Muscle layer of duodenum (tissue), 2 donors: ENCODE data around the gene KANSL1L.

ENCODE experiments used
- H3K27ac ChIP-seq: one replicate; pipeline ENCODE4 v1.7.0; 2013; ENCODE audit warnings: mild to moderate bottlenecking, low read length
- H3K27me3 ChIP-seq: one replicate; pipeline ENCODE4 v1.7.0; 2013; ENCODE audit warnings: low read depth, mild to moderate bottlenecking, control low read depth, low read length
- H3K36me3 ChIP-seq, 2 donors: one replicate each; pipeline ENCODE4 v1.7.0; 2013; ENCODE audit warnings: low read length in 2 of 2, control low read depth in 1 of 2, mild to moderate bottlenecking in 1 of 2; ENCODE audit not compliant: insufficient read depth in 2 of 2, control insufficient read depth in 1 of 2
- H3K4me1 ChIP-seq, 2 donors: one replicate each; pipeline ENCODE4 v1.7.0; 2013; ENCODE audit warnings: low read length in 2 of 2, mild to moderate bottlenecking in 2 of 2, control low read depth in 1 of 2, moderate library complexity in 1 of 2; ENCODE audit not compliant: insufficient read depth in 2 of 2, control insufficient read depth in 1 of 2
- H3K4me3 ChIP-seq, 2 donors: one replicate each; pipeline ENCODE4 v1.7.0; 2013; ENCODE audit warnings: low read length in 2 of 2, low read depth in 1 of 2, mild to moderate bottlenecking in 1 of 2
- H3K9me3 ChIP-seq, 2 donors: one replicate each; pipeline ENCODE4 v1.7.0; 2013; ENCODE audit warnings: low read length in 2 of 2, control low read depth in 1 of 2, mild to moderate bottlenecking in 1 of 2; ENCODE audit not compliant: control insufficient read depth in 1 of 2
- donor health status: healthy.

KANSL1L gene

DNA sequence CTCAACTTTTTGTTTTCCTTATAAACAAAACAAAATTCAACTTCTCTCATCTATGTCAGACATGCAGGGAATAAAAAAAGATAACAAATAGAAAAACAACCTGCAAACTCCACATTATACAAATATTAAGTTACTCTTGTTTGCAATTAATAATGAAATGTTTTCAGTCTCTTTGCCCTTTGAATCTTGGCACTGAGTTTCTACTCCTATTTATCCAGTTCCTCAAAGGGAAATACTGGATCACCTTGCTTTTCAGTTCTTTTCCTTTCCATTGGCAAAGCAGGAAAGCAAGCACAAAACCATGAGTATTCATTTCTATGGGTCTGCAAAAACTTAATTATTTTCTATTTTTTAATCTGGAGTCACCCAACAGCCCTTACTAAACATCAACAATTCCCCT lies 23.6 kb downstream of the KANSL1L start:
- Histone ChIP-seq H3K27ac (no peak overlapping the region), H3K36me3 (peaks cover 11 to 12% of the 10 kb centered on the region in 2 donors), H3K9me3 (no peaks in the 10 kb centered on the region), H3K4me3 (no peak overlapping the region), H3K27me3 (no peaks in the 10 kb centered on the region), H3K4me1 (peaks cover 0 to 4% of the 10 kb centered on the region in 2 donors)

DNA sequence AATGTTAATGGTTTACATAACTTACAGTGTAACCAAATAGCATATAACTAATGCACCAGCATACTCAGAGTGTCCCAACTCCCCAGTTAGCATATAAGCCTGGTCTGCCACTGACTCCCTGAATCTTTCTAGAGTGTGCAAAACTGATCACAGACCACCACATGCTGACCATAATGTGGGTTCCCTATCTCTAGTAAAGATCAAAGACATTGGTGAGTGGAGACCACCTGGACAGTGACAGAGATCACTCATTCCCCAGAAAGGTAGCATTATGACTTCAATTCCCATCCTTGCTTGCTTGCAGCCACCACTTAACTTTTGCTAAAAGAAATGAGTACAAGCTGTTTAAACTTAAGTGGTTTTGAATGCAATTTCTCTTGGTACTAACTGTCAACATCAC lies 39.0 kb downstream of the KANSL1L start:
- Histone ChIP-seq H3K27me3 (no peaks in the 10 kb centered on the region), H3K4me1 (no peaks in the 10 kb centered on the region), H3K9me3 (no peaks in the 10 kb centered on the region), H3K27ac (no peak overlapping the region), H3K36me3 (peaks cover 0 to 5% of the 10 kb centered on the region in 2 donors), H3K4me3 (no peak overlapping the region)

DNA sequence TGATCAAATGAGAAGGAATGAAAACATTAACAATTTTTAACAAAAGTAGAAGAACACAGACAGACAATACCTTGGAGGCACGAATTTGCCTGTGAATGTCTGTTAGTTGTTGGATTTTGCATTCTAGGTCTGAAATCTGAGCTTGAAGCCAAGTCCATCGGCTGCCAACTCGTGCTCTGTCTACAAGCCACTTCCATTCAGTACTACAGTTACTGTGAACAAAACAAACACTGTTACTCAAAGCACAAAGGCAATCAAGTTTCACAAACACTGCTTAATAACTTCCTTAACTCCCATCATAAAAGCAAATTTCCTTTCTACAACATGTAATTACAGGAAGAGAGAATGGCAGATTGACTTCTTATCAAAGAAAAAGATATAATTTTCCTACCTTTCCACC lies 42.2 kb downstream of the KANSL1L start:
- Histone ChIP-seq H3K4me3 (no peak overlapping the region), H3K36me3 (peaks cover 0 to 27% of the 10 kb centered on the region in 2 donors), H3K4me1 (no peaks in the 10 kb centered on the region), H3K27me3 (no peaks in the 10 kb centered on the region), H3K27ac (no peak overlapping the region), H3K9me3 (peaks cover 0 to 7% of the 10 kb centered on the region in 2 donors)

DNA sequence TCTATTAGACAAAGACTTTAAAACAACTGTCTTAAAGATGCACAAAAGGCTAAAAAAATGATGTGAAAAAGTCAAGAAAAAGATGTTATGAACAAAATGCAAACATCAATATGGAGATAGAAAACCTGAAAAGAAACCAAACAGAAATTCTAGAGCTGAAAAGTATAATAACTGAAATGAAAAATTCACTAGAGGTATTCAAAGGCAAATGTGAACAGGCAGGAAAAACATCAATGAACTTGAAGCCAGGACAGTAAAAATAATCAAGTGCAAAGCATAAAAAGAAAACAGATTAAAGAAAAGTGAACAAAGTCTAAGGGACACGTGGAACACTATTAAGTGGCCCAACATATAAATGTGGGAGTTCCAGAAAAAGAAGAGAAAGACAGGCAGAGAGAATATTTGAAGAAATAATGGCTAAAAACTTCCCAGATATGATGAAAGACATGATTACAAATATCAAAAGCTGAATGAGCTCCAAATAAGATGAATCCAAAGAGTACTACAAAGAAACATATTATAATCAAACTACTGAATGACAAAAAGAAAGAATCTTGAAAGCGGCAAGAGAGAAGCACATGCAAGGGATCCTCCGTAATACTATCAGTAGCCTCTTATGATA lies 57.5 kb downstream of the KANSL1L start:
- peaks cover 7 to 26% of the 10 kb centered on the region in 2 donors for H3K9me3 ChIP-seq

DNA sequence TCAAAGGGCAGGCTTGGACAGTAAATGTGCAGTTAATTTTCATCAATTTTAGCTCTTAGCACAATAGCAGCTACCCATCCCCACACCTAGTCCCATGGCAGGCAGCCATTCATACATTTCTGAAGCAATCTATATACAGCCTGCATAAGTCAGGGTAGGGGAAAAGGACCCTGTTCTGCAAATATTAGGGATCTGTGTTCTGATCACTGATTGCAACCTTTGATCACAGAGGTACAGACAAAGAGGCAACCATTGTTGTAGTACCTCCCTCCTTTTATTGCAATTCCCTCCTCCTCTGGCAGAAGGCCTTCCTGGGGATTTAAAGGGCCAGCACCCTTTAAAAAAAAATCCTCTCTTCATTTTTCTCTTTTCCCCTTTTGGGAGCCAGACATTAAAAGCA lies 58.3 kb downstream of the KANSL1L start:
- peaks cover 0 to 25% of the 10 kb centered on the region in 2 donors for H3K36me3 ChIP-seq
- H3K27me3 ChIP-seq, result no peaks in the 10 kb centered on the region
- peaks cover 7 to 21% of the 10 kb centered on the region in 2 donors for H3K9me3 ChIP-seq
- no peaks in the 10 kb centered on the region for H3K4me1 ChIP-seq
- no peak overlapping the region for H3K4me3 ChIP-seq
- no peak overlapping the region for H3K27ac ChIP-seq

More for the DNA sequence above, 57.5 kb downstream of the KANSL1L start:
- Histone ChIP-seq H3K36me3 (peaks cover 0 to 25% of the 10 kb centered on the region in 2 donors), H3K4me1 (no peaks in the 10 kb centered on the region), H3K27ac (no peak overlapping the region), H3K4me3 (no peak overlapping the region), H3K27me3 (no peaks in the 10 kb centered on the region)

DNA sequence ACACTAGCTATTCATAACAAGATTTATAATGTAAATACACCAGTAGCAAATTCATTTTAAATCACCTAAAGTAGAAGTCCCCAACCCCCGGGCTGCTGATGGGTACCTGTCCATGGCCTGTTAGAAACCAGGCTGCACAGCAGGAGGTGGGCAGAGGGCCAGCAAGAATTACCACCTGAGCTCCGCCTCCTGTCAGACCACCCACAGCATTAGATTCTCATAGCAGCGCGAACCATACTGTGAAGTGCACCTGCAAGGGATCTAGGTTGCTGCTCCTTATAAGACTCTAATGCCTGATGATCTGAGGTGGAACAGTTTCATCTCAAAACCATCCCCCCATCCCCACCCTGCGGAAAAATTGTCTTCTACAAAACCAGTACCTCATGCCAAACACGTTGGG lies 71.3 kb downstream of the KANSL1L start:
- no peak overlapping the region for H3K4me3 ChIP-seq
- no peaks in the 10 kb centered on the region for H3K36me3 ChIP-seq
- H3K9me3 ChIP-seq, result no peaks in the 10 kb centered on the region
- H3K4me1 ChIP-seq, result no peaks in the 10 kb centered on the region
- no peaks in the 10 kb centered on the region for H3K27me3 ChIP-seq
- H3K27ac ChIP-seq, result no peak overlapping the region

DNA sequence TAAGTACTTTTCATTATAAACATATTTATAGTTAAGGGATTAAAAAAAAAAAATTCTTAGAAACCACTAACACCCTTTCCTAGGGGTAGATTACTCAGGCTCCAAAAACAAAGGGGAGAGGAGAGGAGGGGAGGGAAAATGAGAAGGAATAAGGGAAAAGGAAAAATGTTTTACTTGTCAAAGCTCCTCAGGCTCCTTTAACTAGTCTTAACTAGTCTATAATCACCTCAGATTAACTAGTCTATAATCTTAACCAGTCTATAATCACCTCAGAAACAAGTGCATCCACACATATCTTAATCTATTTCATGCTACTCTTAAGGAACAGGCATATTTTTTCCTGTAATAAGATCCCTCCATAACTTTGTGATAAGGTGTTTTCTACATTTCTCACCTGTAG lies 76.4 kb downstream of the KANSL1L start:
- Histone ChIP-seq H3K27ac (no peak overlapping the region), H3K4me1 (no peaks in the 10 kb centered on the region), H3K4me3 (no peak overlapping the region), H3K9me3 (no peaks in the 10 kb centered on the region), H3K36me3 (no peaks in the 10 kb centered on the region), H3K27me3 (no peaks in the 10 kb centered on the region)

DNA sequence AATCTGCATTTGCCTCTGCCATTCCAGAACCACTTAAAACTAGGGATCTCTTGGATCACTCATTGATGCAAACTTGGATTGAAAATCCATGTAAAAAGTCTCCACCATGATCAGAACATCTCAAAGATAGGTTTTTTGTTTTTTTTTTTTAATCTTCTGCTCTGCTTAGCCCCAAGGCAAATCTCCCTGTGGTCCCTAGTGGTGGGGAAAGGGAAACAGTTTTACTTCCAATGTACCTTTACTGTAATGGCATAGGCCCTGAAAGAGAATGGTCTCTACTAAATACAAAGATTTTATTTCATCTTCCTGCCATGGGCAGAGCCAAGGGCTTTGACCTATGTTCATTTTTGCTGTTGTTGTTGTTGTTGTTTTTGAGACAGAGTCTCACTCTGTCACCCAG lies 78.4 kb downstream of the KANSL1L start:
- no peaks in the 10 kb centered on the region for H3K9me3 ChIP-seq
- H3K27me3 ChIP-seq, result no peaks in the 10 kb centered on the region
- H3K27ac ChIP-seq, result no peak overlapping the region
- no peak overlapping the region for H3K4me3 ChIP-seq
- no peaks in the 10 kb centered on the region for H3K4me1 ChIP-seq
- H3K36me3 ChIP-seq, result no peaks in the 10 kb centered on the region

DNA sequence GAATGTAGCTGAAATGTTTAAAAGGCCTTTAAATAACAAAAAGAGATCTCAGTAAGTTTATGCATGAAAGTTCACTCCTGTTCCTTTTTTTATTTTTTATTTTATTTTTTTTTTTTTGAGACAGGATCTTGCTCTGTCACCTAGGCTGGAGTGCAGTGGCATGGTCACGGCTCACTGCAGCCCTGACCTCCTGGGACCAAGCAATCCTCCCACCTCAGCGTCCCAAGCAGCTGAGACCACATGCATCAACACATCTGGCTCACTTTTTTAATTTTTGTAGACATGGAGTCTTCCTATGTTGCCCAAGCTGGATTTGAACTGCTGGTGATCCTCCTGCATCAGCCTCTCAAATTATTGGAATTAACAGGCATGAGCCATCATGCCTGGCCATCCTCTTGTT lies 84.3 kb downstream of the KANSL1L start:
- Histone ChIP-seq H3K4me3 (no peak overlapping the region), H3K36me3 (no peaks in the 10 kb centered on the region), H3K27me3 (no peaks in the 10 kb centered on the region), H3K4me1 (no peaks in the 10 kb centered on the region), H3K27ac (no peak overlapping the region), H3K9me3 (no peaks in the 10 kb centered on the region)

DNA sequence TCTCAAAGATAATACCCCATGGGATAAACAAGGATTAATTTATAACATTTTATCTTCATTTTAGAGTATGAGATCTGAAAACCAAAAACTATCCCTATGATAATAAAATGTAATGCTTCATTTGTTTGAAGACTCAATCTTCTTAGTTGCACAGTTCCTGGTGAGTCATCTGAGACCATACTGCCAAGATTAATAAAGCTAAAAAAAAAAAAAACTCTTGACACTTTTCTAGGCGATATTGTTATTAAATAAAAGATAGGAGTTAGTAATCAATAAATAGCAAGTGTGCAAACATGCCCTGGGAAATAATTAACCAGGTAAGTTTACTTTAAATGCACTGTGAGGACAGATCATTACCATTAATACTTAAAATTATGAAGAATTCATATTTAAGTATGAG lies 84.9 kb downstream of the KANSL1L start:
- no peak overlapping the region for H3K27ac ChIP-seq
- H3K36me3 ChIP-seq, result no peaks in the 10 kb centered on the region
- no peaks in the 10 kb centered on the region for H3K9me3 ChIP-seq
- no peak overlapping the region for H3K4me3 ChIP-seq
- H3K27me3 ChIP-seq, result no peaks in the 10 kb centered on the region
- H3K4me1 ChIP-seq, result no peaks in the 10 kb centered on the region

DNA sequence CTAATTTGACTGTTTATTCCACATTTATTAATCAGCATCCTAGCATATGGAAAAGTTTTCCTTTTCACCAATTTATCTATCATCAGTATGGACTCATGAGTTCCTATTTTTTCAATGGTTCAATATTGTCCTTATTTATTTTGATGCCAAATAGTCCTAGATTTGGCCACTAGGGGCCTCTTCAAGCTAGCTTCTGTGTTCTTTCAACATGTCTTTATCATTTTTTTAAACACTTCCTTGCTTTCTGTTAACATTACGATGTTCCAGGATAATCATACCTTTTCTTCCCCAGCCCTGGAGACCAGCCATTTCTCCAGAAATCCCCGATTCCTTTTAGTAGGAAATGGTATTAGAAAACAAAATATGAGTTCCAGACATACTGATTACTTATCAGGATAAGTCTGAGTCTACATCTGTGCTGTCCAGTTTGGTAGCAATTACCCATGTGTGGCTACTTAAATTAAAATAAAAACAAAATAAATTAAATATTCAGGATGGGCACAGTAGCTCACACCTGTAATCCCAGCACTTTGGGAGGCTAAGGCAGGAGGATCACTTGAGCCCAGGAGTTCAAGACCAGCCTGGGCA lies 98.2 kb downstream of the KANSL1L start:
- no peak overlapping the region for H3K27ac ChIP-seq
- H3K4me1 ChIP-seq, result no peaks in the 10 kb centered on the region
- H3K36me3 ChIP-seq, result no peaks in the 10 kb centered on the region
- no peak overlapping the region for H3K4me3 ChIP-seq
- H3K9me3 ChIP-seq, result no peaks in the 10 kb centered on the region
- no peaks in the 10 kb centered on the region for H3K27me3 ChIP-seq

DNA sequence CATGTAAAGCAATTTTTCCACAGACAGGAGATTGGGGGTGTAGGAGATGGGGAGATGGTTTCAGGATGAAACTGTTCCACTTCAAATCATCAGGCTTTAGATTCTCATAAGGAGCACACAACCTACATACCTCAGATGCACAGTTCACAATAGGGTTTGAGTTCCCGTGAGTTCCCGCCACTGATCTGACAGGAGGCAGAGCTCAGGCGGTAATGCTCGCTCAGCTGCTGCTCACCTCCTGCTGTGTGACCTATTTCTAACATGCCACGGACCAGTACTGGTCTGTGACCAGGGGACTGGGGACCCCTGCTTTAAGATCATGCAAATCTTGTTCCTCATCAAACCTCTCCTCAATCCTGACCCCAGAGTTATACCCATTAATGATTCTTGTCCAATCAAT lies 98.7 kb downstream of the KANSL1L start:
- no peaks in the 10 kb centered on the region for H3K36me3 ChIP-seq
- H3K27ac ChIP-seq, result no peak overlapping the region
- H3K27me3 ChIP-seq, result no peaks in the 10 kb centered on the region
- no peaks in the 10 kb centered on the region for H3K4me1 ChIP-seq
- H3K9me3 ChIP-seq, result no peaks in the 10 kb centered on the region
- no peak overlapping the region for H3K4me3 ChIP-seq
